Measurements from ENCODE around the gene WDR82.

- TF ChIP-seq EZH2 (IDR thresholded peaks at IDR 0.05; ENCODE audit: low read depth), result no peak
- TF ChIP-seq CTCF (conservative IDR thresholded peaks at IDR 0.05), result no peak
Observed at GRCh38 chr3:52280050-52280461, 1.6 kb upstream of the WDR82 start.
